ENCODE data around the gene GPC6. TPM values are rescaled to one million over a fixed set of nuclear protein-coding genes. Genes with fewer than 3 reads are reported as not detected.

The GPC6 gene
- polyA plus RNA-seq, 1 donor (not counting 4 experiments of a cell fraction or from before 2014, with no cell fraction given), result 0.42 TPM

DNA sequence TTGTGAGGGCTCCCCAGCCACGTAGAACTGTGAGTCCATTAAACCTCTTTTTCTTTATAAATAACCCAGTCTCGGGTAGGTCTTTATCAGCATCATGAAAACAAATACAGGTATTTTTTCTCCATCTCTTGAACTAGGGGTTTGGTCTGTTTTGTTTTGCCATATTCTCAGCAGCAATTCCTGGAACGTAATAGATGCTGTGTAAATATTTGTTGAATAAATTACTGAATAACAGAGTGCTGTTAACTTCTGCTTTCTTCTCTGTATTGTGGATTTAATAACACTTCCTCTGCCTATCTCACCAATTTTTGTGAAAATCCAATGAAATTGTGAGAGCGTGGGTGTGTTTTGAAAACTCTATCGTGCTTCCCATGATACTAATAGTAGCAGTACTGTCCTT lies 823.4 kb downstream of the GPC6 start:
- dilution Hi-C loops (cut with MboI; ENCODE audit: extremely low pct_ligation_motif_present, low sequenced_read_pairs), result no loop called here
- no peak overlapping the region for H3K27ac ChIP-seq (ENCODE audit: control insufficient read depth, insufficient read depth, low read length)
- no peaks in the 10 kb centered on the region for H3K9me1 ChIP-seq (ENCODE audit: control insufficient read depth, extremely low read depth, insufficient read depth, low read length)
- FAIRE-seq (no peak), DNase-seq (ENCODE audit: low read depth, low spot score) (no peak)
- H4K20me1 ChIP-seq (ENCODE audit: control insufficient read depth, extremely low read depth, insufficient read depth, low read length), result no peaks in the 10 kb centered on the region
- H3K9ac ChIP-seq (ENCODE audit: control insufficient read depth, extremely low read depth, insufficient read depth, low read length), result no peak overlapping the region
- no peaks in the 10 kb centered on the region for H3K9me3 ChIP-seq (ENCODE audit: control insufficient read depth, low read depth, low read length)
- no peak overlapping the region for H3K4me2 ChIP-seq (ENCODE audit: control insufficient read depth, extremely low read depth, insufficient read depth, low read depth, low read length)
- H3K79me2 ChIP-seq (ENCODE audit: control insufficient read depth, insufficient read depth, low read length), result no peaks in the 10 kb centered on the region
- H3K4me1 ChIP-seq (ENCODE audit: control insufficient read depth, extremely low read depth, insufficient read depth, low read length), result no peaks in the 10 kb centered on the region
- H3K27me3 ChIP-seq (ENCODE audit: control insufficient read depth, extremely low read depth, insufficient read depth, low read length), result no peaks in the 10 kb centered on the region
- no peaks in the 10 kb centered on the region for H3K36me3 ChIP-seq (ENCODE audit: control insufficient read depth in 2 of 2, extremely low read depth in 1 of 2, insufficient read depth in 2 of 2, low read length in 2 of 2)
- no peak for TF ChIP-seq EZH2 (IDR thresholded peaks at IDR 0.05; ENCODE audit: low read length)
- TF ChIP-seq, protein P1, sequence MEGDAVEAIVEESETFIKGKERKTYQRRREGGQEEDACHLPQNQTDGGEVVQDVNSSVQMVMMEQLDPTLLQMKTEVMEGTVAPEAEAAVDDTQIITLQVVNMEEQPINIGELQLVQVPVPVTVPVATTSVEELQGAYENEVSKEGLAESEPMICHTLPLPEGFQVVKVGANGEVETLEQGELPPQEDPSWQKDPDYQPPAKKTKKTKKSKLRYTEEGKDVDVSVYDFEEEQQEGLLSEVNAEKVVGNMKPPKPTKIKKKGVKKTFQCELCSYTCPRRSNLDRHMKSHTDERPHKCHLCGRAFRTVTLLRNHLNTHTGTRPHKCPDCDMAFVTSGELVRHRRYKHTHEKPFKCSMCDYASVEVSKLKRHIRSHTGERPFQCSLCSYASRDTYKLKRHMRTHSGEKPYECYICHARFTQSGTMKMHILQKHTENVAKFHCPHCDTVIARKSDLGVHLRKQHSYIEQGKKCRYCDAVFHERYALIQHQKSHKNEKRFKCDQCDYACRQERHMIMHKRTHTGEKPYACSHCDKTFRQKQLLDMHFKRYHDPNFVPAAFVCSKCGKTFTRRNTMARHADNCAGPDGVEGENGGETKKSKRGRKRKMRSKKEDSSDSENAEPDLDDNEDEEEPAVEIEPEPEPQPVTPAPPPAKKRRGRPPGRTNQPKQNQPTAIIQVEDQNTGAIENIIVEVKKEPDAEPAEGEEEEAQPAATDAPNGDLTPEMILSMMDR (optimal IDR thresholded peaks at IDR 0.05 in 1 of 3, IDR thresholded peaks at IDR 0.05 in 1 of 3, conservative IDR thresholded peaks at IDR 0.05 in 1 of 3; ENCODE audit: extremely low read depth in 1 of 3, insufficient read depth in 2 of 3, low read length in 3 of 3), result no peak
- H2AFZ ChIP-seq (ENCODE audit: control insufficient read depth, low read length), result no peak overlapping the region
- H3K4me3 ChIP-seq (ENCODE audit: control insufficient read depth in 2 of 3, extremely low read depth in 1 of 3, insufficient read depth in 2 of 3, low read depth in 1 of 3, low read length in 3 of 3), result no peak overlapping the region

DNA sequence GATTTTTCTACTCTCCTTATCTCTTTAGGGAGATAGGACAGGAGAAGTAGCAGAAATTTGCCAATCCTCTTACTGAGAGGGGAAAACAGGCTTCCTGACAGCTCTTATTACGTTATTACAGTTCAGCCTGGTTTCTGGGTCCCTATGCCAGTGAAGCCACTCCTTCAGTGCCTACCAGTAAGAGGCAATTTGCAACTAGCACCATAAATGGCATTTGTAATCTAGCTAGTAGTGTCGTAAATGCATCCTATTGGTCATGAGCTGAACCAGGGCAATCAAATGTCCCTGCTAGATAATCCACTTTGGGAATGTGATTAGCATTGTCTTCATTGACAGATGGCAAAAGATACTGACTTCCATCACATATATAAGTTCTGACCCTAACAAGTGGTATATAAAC lies 824.1 kb downstream of the GPC6 start:
- Histone ChIP-seq H2AFZ (ENCODE audit: control insufficient read depth, low read length) (no peak overlapping the region), H3K79me2 (ENCODE audit: control insufficient read depth, insufficient read depth, low read length) (no peaks in the 10 kb centered on the region), H3K27ac (ENCODE audit: control insufficient read depth, insufficient read depth, low read length) (no peak overlapping the region), H3K36me3 (ENCODE audit: control insufficient read depth in 2 of 2, extremely low read depth in 1 of 2, insufficient read depth in 2 of 2, low read length in 2 of 2) (no peaks in the 10 kb centered on the region), H3K9ac (ENCODE audit: control insufficient read depth, extremely low read depth, insufficient read depth, low read length) (no peak overlapping the region), H4K20me1 (ENCODE audit: control insufficient read depth, extremely low read depth, insufficient read depth, low read length) (no peaks in the 10 kb centered on the region), H3K9me1 (ENCODE audit: control insufficient read depth, extremely low read depth, insufficient read depth, low read length) (no peaks in the 10 kb centered on the region), H3K4me3 (ENCODE audit: control insufficient read depth in 2 of 3, extremely low read depth in 1 of 3, insufficient read depth in 2 of 3, low read depth in 1 of 3, low read length in 3 of 3) (no peak overlapping the region), H3K4me1 (ENCODE audit: control insufficient read depth, extremely low read depth, insufficient read depth, low read length) (no peaks in the 10 kb centered on the region), H3K27me3 (ENCODE audit: control insufficient read depth, extremely low read depth, insufficient read depth, low read length) (no peaks in the 10 kb centered on the region), H3K4me2 (ENCODE audit: control insufficient read depth, extremely low read depth, insufficient read depth, low read depth, low read length) (no peak overlapping the region), H3K9me3 (ENCODE audit: control insufficient read depth, low read depth, low read length) (no peaks in the 10 kb centered on the region)
- TF ChIP-seq, protein P1 (optimal IDR thresholded peaks at IDR 0.05 in 1 of 3, IDR thresholded peaks at IDR 0.05 in 1 of 3, conservative IDR thresholded peaks at IDR 0.05 in 1 of 3; ENCODE audit: extremely low read depth in 1 of 3, insufficient read depth in 2 of 3, low read length in 3 of 3), result no peak
- TF ChIP-seq EZH2 (IDR thresholded peaks at IDR 0.05; ENCODE audit: low read length), result no peak
- dilution Hi-C loops (cut with MboI; ENCODE audit: extremely low pct_ligation_motif_present, low sequenced_read_pairs), result no loop called here
- DNase-seq (ENCODE audit: low read depth, low spot score), result no peak
- FAIRE-seq, result no peak

Measured in keratinocyte (primary cell).